ENCODE measurements around the gene LCA5L.

LCA5L gene

DNA sequence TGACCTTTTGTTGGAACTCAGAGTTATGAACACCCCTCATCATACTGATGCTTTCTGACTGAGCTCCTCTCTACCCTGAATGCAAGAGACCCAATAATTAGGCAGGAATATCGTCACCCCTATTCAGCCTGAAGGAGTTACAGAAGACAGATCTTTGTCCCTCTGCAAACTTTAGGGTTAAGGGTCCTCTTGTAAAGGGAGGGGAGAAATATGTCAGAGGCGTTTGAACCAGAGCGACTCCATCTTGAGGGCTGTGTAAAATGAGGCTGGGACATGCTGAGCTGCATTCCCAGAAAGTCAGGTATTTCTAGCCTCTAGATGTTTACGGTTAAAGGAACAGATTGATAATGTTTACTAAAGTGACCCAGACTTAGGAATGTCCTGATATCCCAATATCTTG is 86.2 kb downstream of the LCA5L start:
- Histone ChIP-seq H3K4me3 (no peak overlapping the region), H3K9ac (ENCODE audit: insufficient read length) (no peak overlapping the region), H3K9me3 (ENCODE audit: low read depth, low read length) (no peaks in the 10 kb centered on the region), H3K27ac (no peak overlapping the region), H3K36me3 (ENCODE audit: insufficient read depth, low read length) (no peaks in the 10 kb centered on the region)
- DNase-seq (ENCODE audit: low read depth, low spot score): no peak
- TF ChIP-seq FOXP2 (optimal IDR thresholded peaks at IDR 0.05; ENCODE audit: control extremely low read depth, extremely low read length, insufficient read depth) (no peak), POLR2AphosphoS5 (IDR thresholded peaks at IDR 0.05; ENCODE audit: borderline replicate concordance, low read depth, low read length) (no peak), EZH2 (IDR thresholded peaks at IDR 0.05) (no peak)
